GM23338 (cell line): ENCODE measurements around the gene DNAAF3. TPM values are rescaled to one million over a fixed set of nuclear protein-coding genes. Genes with fewer than 3 reads are reported as not detected.

Experiments
- ATAC-seq: fragments of 200-7000 bp; cut with Tn5 transposase; 3 replicates; pipeline ENCODE4 v1.9.1; 2020
- DNase-seq: peaks from one replicate; pipeline ENCODE4 v3.0.0-alpha.2; 2015; ENCODE audit warnings: low spot score
- H2AFZ ChIP-seq: fragments of 200-600 bp; sonication (generic); 2 replicates; pipeline ENCODE4 v1.8.0; 2016; ENCODE audit warnings: antibody characterized with exemption, mild to moderate bottlenecking, moderate library complexity
- H3F3A ChIP-seq: fragments of 200-600 bp; sonication (generic); replicated peaks from 2 replicates; pipeline ENCODE4 v1.8.0; 2017; ENCODE audit warnings: antibody characterized with exemption, mixed run types, low read depth
- H3K27ac ChIP-seq: fragments of 200-600 bp; sonication (generic); 2 replicates; pipeline ENCODE4 v1.6.1; 2016; ENCODE audit warnings: low read depth
- H3K27me3 ChIP-seq: fragments of 200-600 bp; sonication (generic); 2 replicates; pipeline ENCODE4 v1.8.0; 2016; ENCODE audit warnings: mild to moderate bottlenecking, mixed run types, moderate library complexity; ENCODE audit not compliant: insufficient read depth
- H3K36me3 ChIP-seq: fragments of 200-600 bp; sonication (generic); 2 replicates; pipeline ENCODE4 v1.8.0; 2016; ENCODE audit warnings: mild to moderate bottlenecking; ENCODE audit not compliant: insufficient read depth
- H3K4me1 ChIP-seq: fragments of 200-600 bp; sonication (generic); 2 replicates; pipeline ENCODE4 v1.8.0; 2016; ENCODE audit warnings: mild to moderate bottlenecking, moderate library complexity; ENCODE audit not compliant: insufficient read depth
- H3K4me2 ChIP-seq: fragments of 200-600 bp; sonication (generic); 2 replicates; pipeline ENCODE4 v1.7.1; 2017; ENCODE audit warnings: mixed run types
- H3K4me3 ChIP-seq: fragments of 200-600 bp; sonication (generic); 2 replicates; pipeline ENCODE4 v1.6.1; 2016; ENCODE audit warnings: mixed run types
- H3K79me2 ChIP-seq: fragments of 200-600 bp; sonication (generic); replicated peaks from 2 replicates; pipeline ENCODE4 v1.8.0; 2017; ENCODE audit warnings: mild to moderate bottlenecking; ENCODE audit not compliant: insufficient read depth
- H3K9me2 ChIP-seq: fragments of 200-600 bp; sonication (generic); 2 replicates; pipeline ENCODE4 v1.8.0; 2017; ENCODE audit not compliant: insufficient read depth
- H4K20me1 ChIP-seq: fragments of 200-600 bp; sonication (generic); replicated peaks from 2 replicates; pipeline ENCODE4 v1.8.0; 2017; ENCODE audit warnings: mild to moderate bottlenecking; ENCODE audit not compliant: insufficient read depth
- H3K27ac Mint-ChIP-seq: 2 replicates; pipeline ENCODE4 v1.8.0; 2020; ENCODE audit warnings: inconsistent platforms, mild to moderate bottlenecking, moderate library complexity, mixed read lengths
- H3K27me3 Mint-ChIP-seq: 3 replicates; pipeline ENCODE4 v1.8.0; 2022; ENCODE audit warnings: low read depth, mild to moderate bottlenecking, moderate library complexity, mixed read lengths, inconsistent platforms; ENCODE audit not compliant: insufficient read depth, poor library complexity
- H3K36me3 Mint-ChIP-seq: 3 replicates; pipeline ENCODE4 v1.8.0; 2021; ENCODE audit warnings: low read depth, mild to moderate bottlenecking, inconsistent platforms, moderate library complexity, mixed read lengths
- H3K4me1 Mint-ChIP-seq: 3 replicates; pipeline ENCODE4 v1.8.0; 2020; ENCODE audit warnings: mild to moderate bottlenecking, inconsistent platforms, mixed read lengths
- H3K4me3 Mint-ChIP-seq: 3 replicates; pipeline ENCODE4 v1.8.0; 2021; ENCODE audit warnings: moderate library complexity, mild to moderate bottlenecking, inconsistent platforms, mixed read lengths
- H3K9me3 Mint-ChIP-seq: 3 replicates; pipeline ENCODE4 v1.8.0; 2020; ENCODE audit warnings: moderate library complexity, mild to moderate bottlenecking, inconsistent platforms, mixed read lengths
- CREB1 ChIP-seq: fragments of 250-450 bp; sonication (Bioruptor Pico); IDR thresholded peaks from 2 replicates; pipeline ENCODE4 v1.5.0; 2020; ENCODE audit warnings: low read depth, mild to moderate bottlenecking, moderate library complexity
- CTCF ChIP-seq, 2 experiments: fragments of 200-600 bp in 1 of 2; sonication (generic) in 1 of 2; conservative IDR thresholded peaks; 2 replicates each; pipeline versions ENCODE4 v1.5.1 to v1.6.1; 2016 to 2017; ENCODE audit warnings: antibody characterized with exemption in 2 of 2, low read depth in 2 of 2, mild to moderate bottlenecking in 2 of 2, moderate library complexity in 1 of 2
- ETS1 ChIP-seq: IDR thresholded peaks from 2 replicates; pipeline ENCODE4 v1.6.1; 2016; ENCODE audit warnings: antibody characterized with exemption
- EZH2 ChIP-seq: fragments of 200-600 bp; sonication (generic); IDR thresholded peaks from one replicate; pipeline ENCODE4 v1.8.0; 2017; ENCODE audit warnings: antibody characterized with exemption, mild to moderate bottlenecking, low read depth; ENCODE audit not compliant: unreplicated experiment
- EZH2phosphoT487 ChIP-seq: fragments of 200-600 bp; sonication (generic); IDR thresholded peaks from one replicate; pipeline ENCODE4 v1.8.1; 2018; ENCODE audit warnings: antibody characterized with exemption; ENCODE audit not compliant: unreplicated experiment
- JUNB ChIP-seq: IDR thresholded peaks from one replicate; pipeline ENCODE4 v1.6.1; 2016; ENCODE audit warnings: antibody characterized with exemption; ENCODE audit not compliant: unreplicated experiment
- NANOG ChIP-seq: IDR thresholded peaks from 2 replicates; pipeline ENCODE4 v1.6.1; 2016; ENCODE audit warnings: antibody characterized with exemption, borderline replicate concordance
- REST ChIP-seq: IDR thresholded peaks from one replicate; pipeline ENCODE4 v1.6.1; 2018; ENCODE audit warnings: antibody characterized with exemption; ENCODE audit not compliant: unreplicated experiment
- ZNF114 ChIP-seq: fragments of 250-450 bp; sonication (Bioruptor Pico); IDR thresholded peaks from 2 replicates; pipeline ENCODE4 v1.5.0; 2020; ENCODE audit warnings: mild to moderate bottlenecking, moderate library complexity
- ZNF331 ChIP-seq: fragments of 250-450 bp; sonication (Bioruptor Pico); IDR thresholded peaks from 2 replicates; pipeline ENCODE4 v1.5.0; 2020; ENCODE audit warnings: low read depth, mild to moderate bottlenecking, moderate library complexity
- ZNF462 ChIP-seq: fragments of 250-450 bp; sonication (Bioruptor Pico); IDR thresholded peaks from 2 replicates; pipeline ENCODE4 v1.5.0; 2020; ENCODE audit warnings: mild to moderate bottlenecking, moderate library complexity
- polyA plus RNA-seq: library from polyadenylated mRNA; unstranded; fragments of >200 nt; fragmentation: Nextera tagmentation; extraction: Ambion mirVana; gene quantifications from 2 replicates; pipeline ENCODE4 v1.2.1, GENCODE V29; 2016
- total RNA-seq: library from RNA; depleted of rRNA; stranded (reverse); fragments of >200 nt; shearing (Covaris generic); gene quantifications from 2 replicates; pipeline ENCODE4 v1.2.3, GENCODE V29; 2014

The DNAAF3 gene
- total and polyA plus RNA-seq, 2 experiments from 2014 or later = 8.5 to 9.0 TPM

- Histone ChIP-seq H3F3A (peaks cover 5% of the 10 kb centered on the region; the same call in 1 of the 2 replicates), H3K9me2 (no peaks in the 10 kb centered on the region), H3K4me1 (peaks cover 29% of the 10 kb centered on the region), H3K36me3 (no peaks in the 10 kb centered on the region), H3K4me2 (peak overlapping the region; percentile 99), H3K4me3 (peak overlapping the region; percentile 91), H3K27me3 (no peaks in the 10 kb centered on the region), H2AFZ (no peak overlapping the region), H3K27ac (no peak overlapping the region), H4K20me1 (peaks cover 29% of the 10 kb centered on the region), H3K79me2 (peaks cover 42% of the 10 kb centered on the region)
- TF ChIP-seq JUNB (no peak), EZH2 (no peak), EZH2phosphoT487 (no peak), NANOG (no peak), ZNF114 (CRISPR knock-in tag) (no peak), REST (no peak), ZNF462 (CRISPR knock-in tag) (no peak), ETS1 (no peak), ZNF331 (CRISPR knock-in tag) (no peak), CREB1 (CRISPR knock-in tag) (no peak), CTCF (conservative IDR thresholded peaks at IDR 0.05; ENCODE audit: low read depth in 2 of 2) (no peak)
- peaks cover 28% of the 10 kb centered on the region for H3K4me1 Mint-ChIP-seq
- H3K9me3 Mint-ChIP-seq = no peaks in the 10 kb centered on the region; the same call in 2 of the 3 replicates
- H3K27me3 Mint-ChIP-seq = peaks cover 9% of the 10 kb centered on the region
- H3K4me3 Mint-ChIP-seq = peak overlapping the region; percentile 89
- no peak for DNase-seq
- H3K27ac Mint-ChIP-seq = no peak overlapping the region
- no peak for ATAC-seq
- no peaks in the 10 kb centered on the region; the same call in 2 of the 3 replicates for H3K36me3 Mint-ChIP-seq
These were observed 50.9 kb downstream of the DNAAF3 start for GRCh38 chr19:55115446-55116065.
